Breast epithelium (tissue), 3 donors: Measurements from ENCODE around the gene SLC8A3.

ENCODE experiments used
- POLR2A ChIP-seq: fragments of 450-650 bp; IDR thresholded peaks from one replicate; pipeline ENCODE4 v1.6.1; 2016; ENCODE audit warnings: antibody characterized with exemption, mild to moderate bottlenecking, moderate library complexity
- POLR2AphosphoS5 ChIP-seq, 3 donors: sonication (generic); formaldehyde crosslinking; IDR thresholded peaks; one replicate each; pipeline ENCODE4 v1.6.1; 2017; ENCODE audit warnings: antibody characterized with exemption in 3 of 3
- TF ChIP-seq, protein P1 (sequence below), 3 donors: fragments of 450-650 bp; IDR thresholded peaks; one replicate each; pipeline ENCODE4 v1.5.1; 2016 to 2017; ENCODE audit warnings: antibody characterized with exemption in 3 of 3, mild to moderate bottlenecking in 3 of 3, moderate library complexity in 3 of 3

DNA sequence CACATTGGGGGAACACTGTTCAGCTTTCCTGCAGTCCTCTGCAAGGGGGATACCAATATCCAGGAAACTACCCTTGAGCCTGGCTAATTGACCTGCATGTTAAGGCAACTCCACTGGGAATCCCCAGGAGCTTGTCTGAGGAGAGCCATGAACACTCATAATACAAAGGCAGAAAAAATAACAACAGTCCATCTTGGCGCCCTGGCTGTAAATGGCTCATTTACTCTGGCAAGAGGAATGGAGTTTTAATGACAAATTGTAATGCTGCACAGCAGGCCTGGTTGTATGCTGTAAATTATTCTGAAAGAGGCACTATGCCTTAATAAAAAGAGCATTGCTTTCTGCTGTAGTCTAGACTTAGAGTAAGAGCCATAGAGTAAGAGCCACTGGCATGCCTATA, 58.3 kb downstream of the SLC8A3 start:
- no peak for TF ChIP-seq POLR2AphosphoS5 (IDR thresholded peaks at IDR 0.05)
- TF ChIP-seq, protein P1, sequence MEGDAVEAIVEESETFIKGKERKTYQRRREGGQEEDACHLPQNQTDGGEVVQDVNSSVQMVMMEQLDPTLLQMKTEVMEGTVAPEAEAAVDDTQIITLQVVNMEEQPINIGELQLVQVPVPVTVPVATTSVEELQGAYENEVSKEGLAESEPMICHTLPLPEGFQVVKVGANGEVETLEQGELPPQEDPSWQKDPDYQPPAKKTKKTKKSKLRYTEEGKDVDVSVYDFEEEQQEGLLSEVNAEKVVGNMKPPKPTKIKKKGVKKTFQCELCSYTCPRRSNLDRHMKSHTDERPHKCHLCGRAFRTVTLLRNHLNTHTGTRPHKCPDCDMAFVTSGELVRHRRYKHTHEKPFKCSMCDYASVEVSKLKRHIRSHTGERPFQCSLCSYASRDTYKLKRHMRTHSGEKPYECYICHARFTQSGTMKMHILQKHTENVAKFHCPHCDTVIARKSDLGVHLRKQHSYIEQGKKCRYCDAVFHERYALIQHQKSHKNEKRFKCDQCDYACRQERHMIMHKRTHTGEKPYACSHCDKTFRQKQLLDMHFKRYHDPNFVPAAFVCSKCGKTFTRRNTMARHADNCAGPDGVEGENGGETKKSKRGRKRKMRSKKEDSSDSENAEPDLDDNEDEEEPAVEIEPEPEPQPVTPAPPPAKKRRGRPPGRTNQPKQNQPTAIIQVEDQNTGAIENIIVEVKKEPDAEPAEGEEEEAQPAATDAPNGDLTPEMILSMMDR (IDR thresholded peaks at IDR 0.05): no peak
- TF ChIP-seq POLR2A: no peak
